NCI-H526 (cell line): ENCODE data around the gene PER2.
"Not testable (repeated sequence)": the region's sequence is repeated elsewhere in the genome, so short reads cannot be mapped to it uniquely, and the experiment has no call there.

Source experiments
- DNase-seq, 2 experiments: peaks; one replicate each; lab custom pipeline; 2025; lab: John Stamatoyannopoulos, UW

Gene PER2

GRCh38 chr2:238286987-238287736 is 1.2 kb downstream of the PER2 start:
- peak in 1 of 2 experiments; percentile 26 for DNase-seq

GRCh38 chr2:238286551-238286950 is 1.9 kb downstream of the PER2 start:
- peak in 1 of 2 experiments; percentile 51 for DNase-seq

DNA sequence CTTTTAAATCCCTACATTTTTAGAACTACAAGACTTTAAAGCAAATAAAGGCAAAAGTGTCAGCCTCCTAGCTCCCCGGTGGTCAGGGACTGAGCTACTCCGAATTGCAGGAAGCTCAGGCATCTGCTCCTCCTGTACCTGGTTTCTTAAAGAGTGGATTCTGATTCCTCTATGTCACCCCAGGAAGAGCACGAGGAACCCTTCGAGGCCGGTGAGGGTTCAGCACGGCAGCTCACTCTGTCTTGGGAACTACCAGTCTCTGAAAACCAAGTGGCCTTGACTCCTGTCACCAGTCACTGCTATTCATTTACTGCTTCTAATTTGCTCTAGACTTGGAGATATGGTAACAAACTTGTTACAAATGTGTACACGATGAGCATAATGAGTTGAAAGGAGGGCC is 2.3 kb downstream of the PER2 start:
- no peak for DNase-seq

DNA sequence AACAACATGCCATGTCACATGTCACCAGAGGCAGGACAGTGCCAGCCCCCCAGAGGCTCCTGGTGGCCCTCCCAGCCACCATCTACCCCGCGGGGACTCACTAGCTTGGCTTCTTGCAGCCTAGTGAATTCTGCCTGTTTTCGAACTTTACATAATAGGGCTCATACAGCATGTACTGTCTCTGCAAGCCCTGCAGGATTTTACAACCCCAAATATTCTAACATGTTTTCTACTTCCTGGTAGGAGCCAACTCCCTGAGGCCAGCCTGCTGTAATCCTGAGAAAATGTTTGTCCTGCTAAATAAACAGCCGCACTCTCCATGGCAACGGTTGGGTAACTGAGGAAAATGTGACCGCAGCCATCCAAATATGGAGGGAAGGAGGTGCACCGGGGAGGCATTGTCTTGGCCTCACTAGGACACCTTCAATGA is 2.7 kb downstream of the PER2 start:
- peak; percentile 93 to 95 for DNase-seq

DNA sequence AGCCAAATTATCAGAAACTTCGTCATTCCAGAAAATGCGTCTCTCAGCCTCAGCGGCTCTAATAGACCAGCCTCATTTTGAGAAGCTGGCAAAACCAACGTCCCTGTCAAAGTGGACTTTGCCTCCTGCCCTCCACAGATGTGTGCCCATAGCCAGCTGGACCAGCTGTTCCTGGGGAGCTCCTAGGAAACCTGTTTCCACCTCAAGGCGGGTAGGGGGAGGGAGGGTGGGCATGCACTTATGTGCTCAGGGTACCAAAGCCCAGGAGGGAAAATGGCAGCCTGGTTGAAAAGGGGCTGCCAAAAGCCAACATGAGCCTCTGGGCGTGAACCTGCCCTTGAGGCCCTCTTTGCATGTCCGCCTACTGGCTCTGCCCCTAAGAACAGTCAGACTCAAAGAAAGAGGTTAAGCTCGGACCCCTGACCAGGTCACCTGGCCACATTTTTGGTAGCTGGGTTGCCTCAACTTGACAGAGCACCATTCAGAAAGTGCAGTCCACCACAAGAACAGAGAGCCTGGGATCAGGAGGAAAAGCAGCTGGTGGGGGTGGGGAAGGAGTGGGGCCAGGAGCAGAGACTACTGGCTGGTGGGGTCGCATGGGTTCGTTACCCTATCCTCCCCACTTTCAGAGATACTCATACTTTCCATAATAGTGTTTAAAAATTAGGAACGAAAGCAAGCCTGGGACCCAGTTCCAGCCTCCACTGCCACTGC is 3.5 kb downstream of the PER2 start:
- peak in 1 of 2 experiments; percentile 36 for DNase-seq

DNA sequence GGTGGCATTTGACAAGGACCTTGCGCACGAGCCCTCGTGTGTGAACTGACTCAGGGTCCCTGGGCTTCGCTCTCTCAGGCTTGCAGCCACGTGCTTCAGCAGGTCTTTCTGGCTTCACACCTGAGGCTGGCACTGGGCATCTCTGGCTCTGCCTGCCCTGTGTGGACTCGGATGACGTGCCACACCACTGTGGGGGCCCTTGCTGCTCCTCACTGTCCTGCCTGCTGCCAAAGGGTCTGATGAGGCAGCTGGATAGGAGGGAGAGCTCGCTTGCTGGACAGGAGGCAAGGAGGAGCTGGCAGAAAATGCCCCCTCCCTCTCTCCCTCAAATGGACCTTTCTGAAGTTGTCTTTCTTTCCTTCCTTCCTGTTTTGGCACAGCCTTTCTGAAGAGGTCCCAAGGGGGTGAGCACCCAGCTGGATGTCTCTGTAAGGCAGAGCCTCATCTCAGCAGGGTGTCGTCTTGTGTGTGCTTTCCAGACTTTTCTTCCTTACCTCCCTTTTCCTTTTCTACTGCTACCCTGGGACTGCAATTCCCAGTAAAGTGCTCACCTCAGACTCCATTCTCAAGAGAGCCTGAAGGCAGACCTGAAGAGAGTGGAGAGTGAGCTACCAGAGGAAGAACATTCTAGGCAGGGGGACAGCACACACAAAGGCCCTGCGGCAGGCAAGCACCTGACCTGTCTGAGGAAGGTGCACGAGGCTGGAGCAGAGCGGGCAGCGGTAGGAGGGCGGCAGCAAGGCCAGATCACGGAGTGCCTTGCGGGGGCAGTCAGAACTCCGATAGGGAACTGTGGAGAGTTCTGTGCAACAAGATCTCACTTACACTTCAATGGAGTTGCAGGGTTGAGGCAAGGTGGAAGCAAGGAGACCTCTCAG is 5.3 kb downstream of the PER2 start:
- DNase-seq, result no peak

GRCh38 chr2:238281826-238282480 is 6.5 kb downstream of the PER2 start:
- DNase-seq, result no peak

- peak in 1 of 2 experiments; percentile 35 for DNase-seq
These were observed 8.2 kb downstream of the PER2 start for GRCh38 chr2:238280083-238280825.

DNA sequence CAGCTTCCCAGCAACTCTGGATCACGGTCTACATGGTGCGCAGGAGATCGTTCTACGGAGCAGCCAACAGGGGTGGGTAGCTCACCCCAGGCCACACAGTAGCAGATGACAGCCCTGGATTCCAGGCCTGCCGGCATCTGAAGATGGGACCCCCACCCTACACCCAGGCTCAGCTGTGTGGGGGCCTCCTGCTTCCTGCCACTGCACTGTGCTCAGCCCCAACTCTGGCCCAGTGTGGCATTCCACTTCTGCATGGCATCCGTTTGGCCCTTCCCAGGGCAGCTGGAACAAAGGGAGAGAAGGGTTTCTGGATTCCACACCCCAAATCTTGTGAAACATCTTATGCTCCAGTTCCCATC is 9.1 kb downstream of the PER2 start:
- DNase-seq, result no peak

GRCh38 chr2:238278626-238279323 is 9.6 kb downstream of the PER2 start:
- no peak for DNase-seq

- DNase-seq, result peak in 1 of 2 experiments; percentile 44
These were observed 10.7 kb downstream of the PER2 start for GRCh38 chr2:238277695-238278094.

- DNase-seq, result no peak
These were observed 14.1 kb downstream of the PER2 start for GRCh38 chr2:238274152-238274865.

DNA sequence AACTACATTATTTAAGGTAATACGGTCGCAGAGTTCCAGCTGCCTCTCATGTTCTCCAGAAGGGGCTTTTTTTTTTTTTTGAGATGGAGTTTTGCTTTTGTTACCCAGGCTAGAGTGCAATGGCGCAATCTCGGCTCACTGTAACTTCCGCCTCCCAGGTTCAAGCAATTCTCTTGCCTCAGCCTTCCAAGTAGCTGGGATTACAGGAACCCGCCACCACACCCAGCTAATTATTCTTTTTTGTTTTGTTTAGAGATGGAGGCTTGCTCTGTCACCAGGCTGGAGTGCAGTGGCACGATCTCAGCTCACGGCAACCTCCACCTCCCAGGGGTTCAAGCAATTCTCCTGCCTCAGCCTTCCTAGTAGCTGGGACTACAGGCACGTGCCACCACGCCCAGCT is 15.0 kb downstream of the PER2 start:
- DNase-seq, result not testable (repeated sequence)

- DNase-seq, result no peak
These were observed 16.3 kb downstream of the PER2 start for GRCh38 chr2:238272156-238272555.

- not testable (repeated sequence) for DNase-seq
These were observed 16.7 kb downstream of the PER2 start for GRCh38 chr2:238271686-238272085.

DNA sequence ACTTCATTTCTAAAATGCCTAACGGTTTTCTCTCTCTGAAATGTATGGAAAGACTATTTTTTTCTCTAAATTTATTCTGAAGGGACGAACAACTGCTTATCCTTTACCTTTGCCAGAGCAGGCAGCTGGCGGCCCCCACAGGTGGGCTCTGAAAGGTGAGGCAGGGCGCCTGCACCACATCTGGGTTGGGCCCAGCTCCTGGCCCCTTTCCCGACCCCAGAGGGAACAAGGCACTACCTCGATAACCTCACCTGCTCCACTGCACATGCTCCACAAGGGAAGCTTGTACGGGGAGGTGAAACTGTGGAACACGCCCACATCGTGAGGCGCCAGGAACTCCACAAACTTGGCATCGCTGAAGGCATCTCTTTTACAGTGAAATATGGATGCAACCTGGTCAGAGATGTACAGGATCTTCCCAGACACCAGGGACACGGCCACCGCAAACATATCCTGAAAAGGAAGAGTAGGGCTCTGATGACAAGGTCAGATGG is 17.3 kb downstream of the PER2 start:
- no peak for DNase-seq

DNA sequence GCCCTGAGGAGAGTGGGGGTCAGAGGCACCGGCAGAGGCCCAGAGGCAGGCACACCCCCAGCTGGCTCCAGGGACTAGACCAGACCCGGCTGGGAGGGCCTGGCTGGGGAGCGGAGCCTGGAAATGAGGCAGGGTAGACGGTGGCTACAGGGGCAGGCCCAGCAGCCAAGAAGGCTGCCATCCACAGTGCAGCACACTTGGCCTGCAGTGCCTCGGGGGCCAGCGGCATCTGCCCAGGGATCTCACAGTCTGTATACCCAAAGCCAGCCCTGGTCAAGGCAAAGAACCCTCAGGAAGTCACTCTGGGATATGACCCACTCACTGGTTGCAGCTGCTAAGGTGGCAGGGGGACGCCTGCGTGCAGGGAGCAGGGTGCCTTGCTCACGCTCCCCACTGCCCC is 17.8 kb downstream of the PER2 start:
- DNase-seq, result no peak

GRCh38 chr2:238269741-238270140 is 18.7 kb downstream of the PER2 start:
- DNase-seq, result no peak

- no peak for DNase-seq
These were observed 20.3 kb downstream of the PER2 start for GRCh38 chr2:238267884-238268680.
